Measurements from ENCODE around the gene KCNA5. TPM values are rescaled to one million over a fixed set of nuclear protein-coding genes. Genes with fewer than 3 reads are reported as not detected.

Gene KCNA5
- polyA plus RNA-seq, 1 experiment = not detected

- H3K4me3 ChIP-seq (ENCODE audit: low read depth, low read length) = no peak overlapping the region
- no peak for TF ChIP-seq CTCF (IDR thresholded peaks at IDR 0.05; ENCODE audit: low read depth, low read length)
- CTCF ChIA-PET = interaction anchor here (2.4 kb wide), 1 partner anchor 10 kb away, joined by 15 read pairs; no protein-coding TSS in a partner anchor
- POLR2A ChIA-PET = interaction anchor here (0.6 kb wide), 1 partner anchor 16 kb away, joined by 4 read pairs; no protein-coding TSS in a partner anchor
- H3K9me3 ChIP-seq (ENCODE audit: control insufficient read depth, insufficient read depth, low read length) = no peaks in the 10 kb centered on the region
- DNase-seq (ENCODE audit: low read depth, low spot score) = no peak
- no peaks in the 10 kb centered on the region for H3K27me3 ChIP-seq (ENCODE audit: control insufficient read depth, insufficient read depth, low read length)
- H3K27ac ChIP-seq (ENCODE audit: low read depth, low read length) = no peak overlapping the region
Measured at GRCh38 chr12:5094551-5094950, 50.9 kb downstream of the KCNA5 start.

DNA sequence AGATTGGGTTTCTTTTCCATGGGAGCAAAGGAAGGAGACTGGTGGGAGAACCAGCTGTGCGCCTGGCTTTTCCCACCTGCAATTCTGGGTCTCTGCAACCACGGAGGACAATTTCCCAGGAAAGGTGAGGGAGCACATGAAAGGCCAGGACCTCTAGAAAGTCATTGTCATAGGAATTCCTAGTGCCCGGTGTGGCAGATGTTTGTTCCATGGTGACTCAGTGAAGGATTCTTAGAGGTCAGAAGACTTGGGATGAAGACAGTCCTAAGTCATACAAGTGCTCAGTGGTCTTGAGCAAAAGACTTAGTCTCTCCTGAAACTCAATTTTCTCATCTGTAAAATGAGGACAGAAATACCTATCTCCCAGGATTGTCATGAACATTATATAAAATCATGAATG, 51.3 kb downstream of the KCNA5 start:
- DNase-seq (ENCODE audit: low read depth, low spot score) = no peak
- Histone ChIP-seq H3K9me3 (ENCODE audit: control insufficient read depth, insufficient read depth, low read length) (no peaks in the 10 kb centered on the region), H3K27me3 (ENCODE audit: control insufficient read depth, insufficient read depth, low read length) (no peaks in the 10 kb centered on the region), H3K4me3 (ENCODE audit: low read depth, low read length) (no peak overlapping the region), H3K27ac (ENCODE audit: low read depth, low read length) (no peak overlapping the region)
- TF ChIP-seq CTCF (IDR thresholded peaks at IDR 0.05; ENCODE audit: low read depth, low read length) = no peak
- ChIA-PET CTCF (interaction anchor here (2.4 kb wide), 1 partner anchor 10 kb away, joined by 15 read pairs; no protein-coding TSS in a partner anchor), POLR2A (no interaction called here)

Other genes with a start within 250 kb of the KCNA5 start
- gene KCNA1, start 134.0 kb upstream of the KCNA5 start, polyA plus RNA-seq (2011; rRNA removed) = not detected in 2 replicates

Measured in AG04450 (cell line).